ENCODE results near the gene UFC1. TPM values are rescaled to one million over a fixed set of nuclear protein-coding genes. Genes with fewer than 3 reads are reported as not detected.

The UFC1 gene
- total and polyA plus RNA-seq, 2 experiments from 2014 or later: 105 to 119 TPM

DNA sequence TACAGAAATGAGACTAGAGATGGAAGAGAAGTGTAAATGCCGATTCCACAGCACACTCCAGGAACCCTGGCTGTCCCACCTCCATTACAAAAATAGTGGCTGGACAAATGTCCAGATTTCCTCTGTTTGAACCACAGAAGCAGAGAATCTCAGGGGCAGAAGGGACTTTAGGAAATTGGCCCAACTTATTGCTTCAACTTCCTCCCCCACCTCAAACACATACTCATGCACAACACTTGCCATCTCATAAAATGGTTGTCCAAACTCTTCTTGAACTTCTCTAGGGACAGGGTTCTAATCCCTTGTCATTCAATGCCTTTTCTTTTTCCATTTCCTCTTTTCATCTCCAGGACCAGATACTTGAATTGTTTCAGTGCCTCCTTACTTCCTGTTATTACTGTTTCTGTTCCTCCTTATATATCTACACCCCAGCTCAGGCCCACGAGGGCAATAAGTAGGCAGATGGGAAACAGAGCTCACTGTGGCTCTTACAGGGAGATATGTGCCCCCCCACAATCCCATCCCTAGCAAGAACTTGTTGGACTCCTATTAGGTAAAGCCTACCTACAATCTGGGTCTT lies 32.0 kb downstream of the UFC1 start:
- Histone ChIP-seq H3K79me2 (no peaks in the 10 kb centered on the region), H3K4me3 (no peak overlapping the region), H3K27ac (no peak overlapping the region), H2AFZ (no peak overlapping the region), H3K9me3 (ENCODE audit: low read depth) (no peaks in the 10 kb centered on the region), H3K27me3 (no peaks in the 10 kb centered on the region), H3K9me2 (replicated peaks; ENCODE audit: insufficient read depth) (no peaks in the 10 kb centered on the region), H3K4me2 (no peak overlapping the region), H3K36me3 (replicated peaks; ENCODE audit: insufficient read depth, low read depth) (no peaks in the 10 kb centered on the region), H3K4me1 (ENCODE audit: insufficient read depth) (no peaks in the 10 kb centered on the region), H4K20me1 (ENCODE audit: insufficient read depth, poor library complexity, severe bottlenecking) (no peaks in the 10 kb centered on the region)
- WGBS (ENCODE audit: low lambda C conversion rate, missing lambda C conversion rate): 72% methylated on average over 2 of the region's 2 CpGs
- TF ChIP-seq CTCF (IDR thresholded peaks at IDR 0.05; ENCODE audit: poor library complexity) (no peak), EZH2phosphoT487 (IDR thresholded peaks at IDR 0.05; ENCODE audit: low read depth, severe bottlenecking, unreplicated experiment) (no peak), EZH2 (IDR thresholded peaks at IDR 0.05; ENCODE audit: borderline replicate concordance) (no peak)
- no peak for DNase-seq (ENCODE audit: low spot score)

- Histone ChIP-seq H3K36me3 (replicated peaks; ENCODE audit: insufficient read depth, low read depth) (no peaks in the 10 kb centered on the region), H2AFZ (no peak overlapping the region), H3K9me2 (replicated peaks; ENCODE audit: insufficient read depth) (no peaks in the 10 kb centered on the region), H3K9me3 (ENCODE audit: low read depth) (no peaks in the 10 kb centered on the region), H3K27ac (peak overlapping the region; percentile 58), H3K79me2 (no peaks in the 10 kb centered on the region), H4K20me1 (ENCODE audit: insufficient read depth, poor library complexity, severe bottlenecking) (no peaks in the 10 kb centered on the region), H3K27me3 (no peaks in the 10 kb centered on the region), H3K4me2 (no peak overlapping the region), H3K4me1 (ENCODE audit: insufficient read depth) (no peaks in the 10 kb centered on the region), H3K4me3 (no peak overlapping the region)
- TF ChIP-seq CTCF (IDR thresholded peaks at IDR 0.05; ENCODE audit: poor library complexity) (no peak), EZH2 (IDR thresholded peaks at IDR 0.05; ENCODE audit: borderline replicate concordance) (no peak), EZH2phosphoT487 (IDR thresholded peaks at IDR 0.05; ENCODE audit: low read depth, severe bottlenecking, unreplicated experiment) (no peak)
- no peak for DNase-seq (ENCODE audit: low spot score)
- WGBS (ENCODE audit: low lambda C conversion rate, missing lambda C conversion rate): 81% methylated on average over 3 of the region's 3 CpGs
Observed at GRCh38 chr1:161187311-161187710, 33.5 kb downstream of the UFC1 start.

- Histone ChIP-seq H3K9me3 (ENCODE audit: low read depth) (no peaks in the 10 kb centered on the region), H4K20me1 (ENCODE audit: insufficient read depth, poor library complexity, severe bottlenecking) (no peaks in the 10 kb centered on the region), H3K79me2 (no peaks in the 10 kb centered on the region), H2AFZ (no peak overlapping the region), H3K4me3 (no peak overlapping the region), H3K36me3 (replicated peaks; ENCODE audit: insufficient read depth, low read depth) (no peaks in the 10 kb centered on the region), H3K9me2 (replicated peaks; ENCODE audit: insufficient read depth) (no peaks in the 10 kb centered on the region), H3K4me2 (no peak overlapping the region), H3K27me3 (no peaks in the 10 kb centered on the region), H3K27ac (no peak overlapping the region), H3K4me1 (ENCODE audit: insufficient read depth) (no peaks in the 10 kb centered on the region)
- no peak for TF ChIP-seq CTCF (IDR thresholded peaks at IDR 0.05; ENCODE audit: poor library complexity)
- 94% methylated on average over 6 of the region's 6 CpGs for WGBS (ENCODE audit: low lambda C conversion rate, missing lambda C conversion rate)
- no peak for DNase-seq (ENCODE audit: low spot score)
Observed at GRCh38 chr1:161188381-161188780, 34.6 kb downstream of the UFC1 start.

DNA sequence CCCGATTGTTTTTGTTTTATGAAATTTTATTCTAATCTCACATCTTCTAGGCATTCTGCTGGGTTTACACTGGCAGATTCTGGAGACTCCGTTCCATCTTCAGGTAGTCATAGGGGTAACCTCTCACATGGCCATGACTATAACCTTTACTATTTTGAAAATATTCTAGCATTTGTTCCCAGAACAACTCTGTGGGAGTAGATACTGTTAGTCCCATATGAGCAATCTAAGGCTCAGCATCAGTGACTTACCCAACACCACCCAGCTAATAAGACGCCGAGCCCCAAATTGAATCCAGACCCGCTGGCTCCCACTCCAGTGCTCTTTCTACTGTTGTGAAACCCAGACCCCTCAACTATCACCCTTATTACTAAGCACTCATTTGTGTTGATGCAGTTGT lies 35.3 kb downstream of the UFC1 start:
- Histone ChIP-seq H2AFZ (no peak overlapping the region), H3K27me3 (no peaks in the 10 kb centered on the region), H3K79me2 (no peaks in the 10 kb centered on the region), H3K9me2 (replicated peaks; ENCODE audit: insufficient read depth) (no peaks in the 10 kb centered on the region), H3K4me1 (ENCODE audit: insufficient read depth) (no peaks in the 10 kb centered on the region), H3K36me3 (replicated peaks; ENCODE audit: insufficient read depth, low read depth) (no peaks in the 10 kb centered on the region), H4K20me1 (ENCODE audit: insufficient read depth, poor library complexity, severe bottlenecking) (no peaks in the 10 kb centered on the region), H3K27ac (no peak overlapping the region), H3K9me3 (ENCODE audit: low read depth) (no peaks in the 10 kb centered on the region), H3K4me3 (no peak overlapping the region), H3K4me2 (no peak overlapping the region)
- 94% methylated on average over 5 of the region's 5 CpGs for WGBS (ENCODE audit: low lambda C conversion rate, missing lambda C conversion rate)
- no peak for DNase-seq (ENCODE audit: low spot score)
- TF ChIP-seq EZH2 (IDR thresholded peaks at IDR 0.05; ENCODE audit: borderline replicate concordance) (no peak), CTCF (IDR thresholded peaks at IDR 0.05; ENCODE audit: poor library complexity) (no peak), EZH2phosphoT487 (IDR thresholded peaks at IDR 0.05; ENCODE audit: low read depth, severe bottlenecking, unreplicated experiment) (no peak)

Measured in hepatocyte (in vitro differentiated cells).